ENCODE data around the gene IFT20.
"Not testable (repeated sequence)": the region's sequence is repeated elsewhere in the genome, so short reads cannot be mapped to it uniquely, and the experiment has no call there.

Gene IFT20

DNA sequence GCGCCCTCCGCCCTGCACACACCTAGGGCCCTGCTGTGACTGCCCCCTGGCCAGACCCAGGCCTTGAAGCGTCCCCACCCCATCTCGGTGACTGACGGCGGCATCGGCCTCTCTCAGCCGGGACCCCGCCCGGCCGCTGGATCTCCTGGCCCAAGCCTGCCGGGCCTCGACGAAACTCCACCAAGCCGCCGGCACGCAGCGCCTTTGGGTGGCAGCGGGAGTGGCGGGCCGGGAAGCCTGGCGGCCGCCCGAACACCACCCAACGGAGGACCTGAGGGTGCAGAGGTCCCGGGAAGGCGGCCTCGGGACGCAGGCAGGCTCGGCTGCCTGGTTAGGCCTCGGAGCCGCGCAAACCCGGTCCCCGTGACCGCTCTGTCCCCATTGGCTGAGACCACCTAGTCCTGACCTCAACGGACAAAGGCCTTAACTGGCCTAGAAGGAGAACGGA, 28.3 kb downstream of the IFT20 start:
- no peak for DNase-seq

DNA sequence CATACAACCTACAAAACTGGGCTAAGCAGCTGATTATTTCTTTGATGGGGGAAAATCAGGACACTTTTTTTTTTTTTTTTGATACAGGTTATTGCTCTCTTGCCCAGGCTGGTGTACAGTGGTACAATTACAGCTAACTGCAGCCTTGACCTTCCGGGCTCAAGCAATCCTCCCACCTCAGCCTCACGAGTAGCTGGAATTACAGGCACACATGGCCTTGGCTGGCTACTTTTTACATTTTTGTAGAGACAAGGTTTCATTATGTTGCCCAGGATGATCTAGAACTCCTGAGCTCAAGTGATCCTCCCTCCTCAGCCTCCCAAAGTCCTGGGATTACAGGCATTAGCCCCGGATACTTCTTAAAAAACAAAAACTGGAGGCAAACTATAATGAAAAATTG, 36.8 kb downstream of the IFT20 start:
- no peak for DNase-seq

DNA sequence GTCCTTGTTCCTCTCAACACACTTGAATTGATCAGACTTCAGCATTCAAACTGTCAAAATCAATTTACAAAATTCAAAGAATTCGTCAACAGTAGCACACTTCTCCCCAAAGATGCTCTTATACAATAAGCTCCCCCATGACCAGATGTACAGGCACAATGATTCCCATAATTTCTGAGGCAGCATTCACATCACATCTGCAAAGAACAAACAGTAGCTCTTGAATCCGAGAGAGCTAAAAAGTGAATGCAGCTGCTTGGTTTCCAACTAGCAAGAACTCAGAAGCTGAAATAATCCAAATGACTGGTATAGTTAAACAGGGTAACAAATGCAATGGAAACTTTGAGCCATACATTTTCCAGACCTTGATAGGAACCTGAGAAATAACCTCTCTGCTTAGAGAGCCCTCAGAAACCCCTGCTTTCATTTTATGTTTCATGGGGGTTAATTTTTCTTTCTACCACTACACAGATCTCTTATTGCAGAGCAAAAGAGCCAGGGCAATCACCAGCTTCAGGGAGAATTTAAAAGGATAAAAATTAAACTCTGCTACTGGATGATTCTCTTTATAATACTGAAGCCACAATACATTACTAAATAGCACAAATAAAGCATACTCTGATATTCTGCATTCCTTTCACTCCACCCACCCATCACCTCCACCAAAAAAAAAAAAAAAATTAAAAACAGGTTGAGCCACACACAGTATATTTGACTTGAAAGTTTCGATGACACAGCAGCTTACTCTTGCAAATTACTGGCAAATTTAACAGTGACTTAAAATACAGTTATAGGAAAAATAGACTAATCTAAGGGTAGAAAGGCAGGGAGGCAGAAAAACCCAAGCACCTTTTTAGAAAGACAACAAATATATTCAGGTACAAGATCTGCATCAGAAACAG, 39.3 kb downstream of the IFT20 start:
- no peak for DNase-seq

DNA sequence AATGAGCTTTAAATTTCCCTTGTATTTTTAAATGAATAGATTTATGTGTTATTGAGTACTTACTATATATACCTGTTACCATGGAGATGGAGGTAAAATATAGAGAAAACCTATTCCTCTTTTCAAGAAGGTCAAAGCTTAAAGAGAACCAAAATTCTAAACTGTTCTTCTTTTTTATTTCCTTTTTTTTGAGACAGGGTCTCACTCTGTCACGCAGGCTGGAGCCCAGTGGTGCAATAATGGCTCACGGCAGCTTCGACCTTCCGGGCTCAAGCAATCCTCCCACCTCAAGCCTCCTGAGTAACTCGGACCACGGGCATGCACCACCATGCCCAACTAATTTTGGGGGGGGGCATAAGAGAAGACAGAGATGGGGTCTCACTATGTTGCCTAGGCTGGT, 41.3 kb downstream of the IFT20 start:
- DNase-seq: no peak

DNA sequence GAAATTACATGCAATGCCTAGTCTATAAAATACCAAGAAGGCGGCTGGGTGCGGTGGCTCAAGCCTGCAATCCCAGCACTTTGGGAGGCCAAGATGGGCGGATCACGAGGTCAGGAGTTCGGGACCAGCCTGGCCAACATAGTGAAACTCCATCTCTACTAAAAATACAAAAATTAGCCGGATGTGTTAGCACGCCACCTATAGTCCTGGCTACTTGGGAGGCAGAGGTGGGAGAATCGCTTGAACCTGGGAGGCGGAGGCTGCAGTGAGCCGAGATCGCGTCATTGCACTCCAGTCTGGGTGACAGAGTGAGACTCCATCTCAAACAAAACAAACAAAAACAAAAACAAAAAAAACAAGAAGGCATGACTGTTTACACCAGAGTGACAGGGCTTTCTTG, 42.4 kb downstream of the IFT20 start:
- not testable (repeated sequence) for DNase-seq

DNA sequence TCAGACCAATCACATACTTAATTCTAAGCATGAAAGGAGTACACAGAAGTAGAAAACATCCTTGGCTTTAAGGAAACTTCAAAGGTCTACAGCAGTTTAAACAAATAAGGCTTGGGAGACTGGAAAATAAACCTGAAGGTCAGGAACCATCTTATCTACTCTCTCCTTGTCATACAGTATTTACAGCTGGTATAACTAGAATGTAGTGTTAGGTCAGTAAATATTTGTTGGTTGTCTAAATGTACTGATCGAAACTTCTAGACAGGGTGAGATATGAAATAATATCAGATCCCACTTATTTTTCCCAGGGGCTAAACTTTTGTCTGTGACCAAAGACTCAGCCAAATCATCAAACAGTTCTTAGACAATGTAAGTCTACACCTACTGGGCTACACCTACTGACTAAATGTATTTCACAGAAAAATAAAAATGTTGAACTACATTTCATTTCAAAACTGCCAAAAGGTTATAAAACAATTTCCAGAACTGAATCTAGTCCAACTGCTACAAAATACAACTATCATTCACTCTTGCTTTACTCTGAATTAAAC, 43.4 kb downstream of the IFT20 start:
- DNase-seq: no peak

DNA sequence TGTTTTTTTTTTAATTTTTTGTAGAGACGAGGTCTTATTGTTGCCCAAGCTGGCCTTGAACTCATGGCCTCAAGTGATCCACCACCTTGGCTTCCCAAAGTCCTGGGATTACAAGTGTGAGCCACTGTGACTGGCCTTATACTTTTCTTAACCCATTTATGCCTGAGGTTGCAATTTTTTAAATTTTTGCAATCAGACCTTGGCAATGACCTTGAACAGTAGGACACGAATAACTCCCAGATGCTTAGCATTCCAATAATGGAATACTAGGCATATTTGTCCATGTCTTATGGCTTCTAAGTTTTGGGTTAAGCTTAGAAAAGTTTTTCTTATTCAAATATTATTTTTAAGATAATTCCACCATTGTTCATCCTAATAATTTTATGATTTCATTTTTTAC, 44.6 kb downstream of the IFT20 start:
- DNase-seq: no peak

DNA sequence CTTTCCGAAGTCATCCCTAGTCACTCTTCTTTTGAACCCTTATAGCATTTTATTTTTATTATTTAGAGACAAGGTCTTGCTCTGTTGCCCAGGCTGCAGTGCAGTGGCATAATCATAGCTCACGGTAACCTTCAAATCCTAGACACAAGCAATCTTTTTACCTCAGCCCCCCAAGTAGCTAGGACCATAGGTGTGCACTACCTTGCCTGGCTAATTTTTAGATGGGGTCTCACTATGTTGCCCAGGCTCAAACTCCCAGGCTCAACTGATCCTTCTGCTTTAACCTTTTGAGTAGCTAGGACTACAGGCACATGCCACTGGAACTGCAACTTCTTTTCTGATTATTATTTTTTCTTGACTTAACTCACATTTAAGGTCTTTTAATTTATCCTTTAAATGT, 49.3 kb downstream of the IFT20 start:
- DNase-seq: no peak

DNA sequence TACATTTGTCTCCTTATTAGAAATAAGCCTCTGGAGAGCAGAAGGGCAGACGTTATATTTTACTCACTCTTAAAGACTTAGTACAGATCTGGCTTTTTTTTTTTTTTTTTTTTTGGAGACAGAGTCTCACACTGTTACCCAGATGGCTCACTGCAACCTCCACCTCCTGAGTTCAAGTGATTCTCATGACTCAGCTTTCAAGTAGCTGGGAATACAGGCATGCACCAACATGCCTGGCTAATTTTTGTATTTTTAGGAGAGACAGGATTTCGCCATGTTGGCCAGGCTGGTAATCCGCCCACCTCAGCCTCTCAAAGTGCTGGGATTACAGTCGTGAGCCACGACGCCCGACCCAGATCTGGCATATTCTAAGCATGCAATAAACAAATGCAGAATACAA, 52.7 kb downstream of the IFT20 start:
- DNase-seq: no peak

DNA sequence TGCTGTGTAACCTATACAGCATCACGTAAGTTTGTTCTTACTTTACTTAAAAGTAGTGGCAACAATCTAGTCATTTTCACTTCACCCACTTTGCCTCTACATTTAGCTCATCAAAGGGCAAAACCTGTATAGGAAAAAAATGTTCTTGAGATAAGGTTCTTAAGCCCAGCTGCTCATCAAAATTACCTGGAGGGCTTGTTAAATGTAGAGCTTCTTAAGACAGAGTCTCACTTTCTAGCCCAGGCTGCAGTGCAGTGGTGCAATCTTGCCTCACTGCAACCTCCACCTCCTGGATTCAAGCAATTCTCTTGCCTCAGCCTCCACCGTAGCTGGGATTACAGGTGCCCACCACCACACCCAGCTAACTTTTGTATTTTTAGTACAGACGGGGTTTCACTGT, 54.4 kb downstream of the IFT20 start:
- no peak for DNase-seq

DNA sequence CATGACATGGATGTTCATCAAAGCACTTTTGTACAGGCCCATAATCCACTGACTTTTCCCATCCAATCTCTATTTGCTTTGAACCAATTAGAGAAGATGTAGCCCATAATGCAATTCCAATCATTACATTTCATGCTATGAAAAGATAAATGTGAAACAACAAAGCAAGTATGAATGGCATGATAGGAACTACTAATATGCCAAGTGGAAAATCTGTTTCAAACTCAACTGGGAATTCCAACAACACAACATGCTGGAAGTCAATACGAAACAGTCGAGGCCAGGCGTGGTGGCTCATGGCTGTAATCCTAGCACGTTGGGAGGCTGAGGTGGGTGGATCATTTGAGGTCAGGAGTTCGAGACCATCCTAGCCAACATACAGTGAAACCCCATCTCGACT, 55.9 kb downstream of the IFT20 start:
- DNase-seq: no peak
